NCI-H146 treated with DMSO at 0.1 percent for 48 hours (cell line): ENCODE measurements around the gene SBNO2.
"Not testable (repeated sequence)": the region's sequence is repeated elsewhere in the genome, so short reads cannot be mapped to it uniquely, and the experiment has no call there.

Experiments used
- DNase-seq: peaks from one replicate; lab custom pipeline; 2025; ENCODE audit not compliant: unreplicated experiment; lab: John Stamatoyannopoulos, UW

The SBNO2 gene

DNA sequence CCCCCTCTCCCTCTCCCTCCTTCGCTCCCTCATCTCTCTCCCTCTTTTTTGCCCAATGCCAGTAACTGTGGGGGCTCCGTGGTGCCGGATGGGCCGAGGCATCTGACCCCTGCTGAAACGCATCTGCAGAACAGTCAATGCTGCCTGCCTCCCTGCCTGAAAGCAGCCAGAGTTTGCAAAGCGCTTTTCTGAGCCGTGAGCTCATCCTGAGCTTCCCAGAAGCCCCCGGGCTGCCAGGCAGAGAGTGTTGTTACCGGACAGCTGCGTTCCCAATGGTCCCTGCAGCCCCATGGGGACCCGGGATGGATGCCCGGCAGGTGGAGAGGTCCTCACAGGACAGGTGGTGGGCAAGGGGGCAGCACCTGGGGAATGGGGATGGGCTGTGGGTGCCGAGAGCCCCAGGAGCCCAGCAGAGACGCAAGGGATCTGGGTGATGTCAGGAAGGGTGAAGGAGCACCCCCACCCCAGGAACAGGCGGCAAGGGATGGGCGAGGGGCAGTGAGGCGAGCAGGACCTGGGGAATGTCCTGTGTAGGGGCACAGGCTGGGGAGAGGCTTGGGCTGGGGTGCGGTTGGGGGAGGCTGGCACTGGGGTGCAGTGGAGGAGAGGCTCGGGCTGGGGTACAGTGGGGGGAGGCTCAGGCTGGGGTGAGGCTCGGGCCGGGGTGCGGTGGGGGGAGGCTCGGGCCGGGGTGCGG is 37.3 kb downstream of the SBNO2 start:
- peak; percentile 24 for DNase-seq

DNA sequence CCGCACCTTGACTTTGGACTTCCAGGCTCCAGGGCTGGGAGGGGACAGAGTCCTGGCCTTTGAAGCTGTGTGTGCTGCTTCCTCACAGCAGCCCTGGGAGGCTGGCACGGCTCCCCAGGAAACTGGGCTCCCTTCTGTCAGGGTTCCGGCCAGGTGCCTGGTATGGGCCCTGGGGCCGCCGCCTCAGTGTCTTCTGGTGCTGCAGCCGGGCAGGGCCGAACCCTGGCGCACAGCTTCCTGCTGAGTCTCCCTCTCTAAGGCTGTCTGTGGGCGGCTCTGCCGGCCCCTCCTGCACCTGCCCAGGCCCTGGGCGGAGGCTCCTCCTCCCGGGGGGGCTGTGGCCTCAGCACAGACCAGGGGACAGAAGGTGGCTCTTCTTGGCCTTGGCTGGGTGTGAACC is 37.9 kb downstream of the SBNO2 start:
- peak; percentile 24 for DNase-seq

DNA sequence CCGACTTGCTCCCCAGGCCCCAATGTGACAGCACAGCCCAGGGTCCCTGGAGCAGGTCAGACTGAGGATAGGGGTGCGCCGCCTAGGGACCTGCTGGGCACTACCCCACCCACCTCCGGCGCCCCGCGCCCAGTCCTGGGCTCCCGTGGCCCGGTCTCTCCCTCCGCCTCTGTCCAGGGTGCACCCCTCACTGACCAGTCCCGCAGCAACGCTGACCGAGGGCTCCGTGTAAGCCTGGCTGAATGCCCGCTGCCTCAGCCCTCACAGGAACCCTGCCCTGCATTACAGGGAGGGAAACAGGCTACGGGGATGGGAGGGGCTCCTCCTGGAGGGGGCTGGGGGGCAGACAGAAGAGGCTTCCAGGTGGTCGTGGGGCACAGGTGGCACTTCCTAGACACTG is 38.6 kb downstream of the SBNO2 start:
- DNase-seq, result no peak

DNA sequence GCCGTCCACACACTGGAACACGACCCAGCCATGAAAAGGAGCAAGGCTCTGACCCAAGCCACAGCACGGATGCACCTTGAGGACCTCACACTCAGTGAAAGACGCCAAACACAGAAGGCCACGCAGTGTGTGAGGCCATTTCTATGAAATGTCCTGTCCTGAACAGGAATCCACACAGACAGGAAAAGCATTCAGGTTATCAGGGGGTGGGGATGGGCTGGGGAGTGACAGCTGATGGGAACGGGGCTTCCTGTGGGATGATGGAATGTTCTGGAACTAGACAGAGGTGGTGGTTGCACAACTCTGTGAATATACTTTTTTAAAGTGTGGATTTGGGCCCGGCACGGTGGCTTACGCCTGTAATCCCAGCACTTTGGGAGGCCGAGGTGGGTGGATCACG is 39.6 kb downstream of the SBNO2 start:
- DNase-seq, result no peak

DNA sequence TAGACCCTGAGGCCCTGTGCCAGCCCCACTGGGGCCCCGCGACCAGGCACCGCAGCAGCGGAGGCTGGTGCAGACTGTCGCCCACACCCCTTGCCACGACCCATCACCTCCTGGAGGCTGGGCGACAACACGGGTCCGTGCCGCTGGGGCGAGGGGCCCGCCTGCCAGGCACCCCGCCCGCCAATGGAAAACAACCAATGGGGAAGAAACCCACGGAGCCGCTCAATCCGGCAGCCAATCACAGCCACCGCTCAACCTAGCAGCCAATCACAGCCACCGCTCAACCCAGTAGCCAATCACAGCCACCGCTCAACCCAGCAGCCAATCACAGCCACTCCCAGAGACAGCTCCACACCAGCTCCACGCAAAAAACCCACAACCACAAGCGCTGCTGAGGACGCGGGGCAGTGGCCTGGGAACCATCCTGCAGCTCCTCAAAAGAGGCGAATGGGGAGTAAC is 40.6 kb downstream of the SBNO2 start:
- DNase-seq, result no peak

DNA sequence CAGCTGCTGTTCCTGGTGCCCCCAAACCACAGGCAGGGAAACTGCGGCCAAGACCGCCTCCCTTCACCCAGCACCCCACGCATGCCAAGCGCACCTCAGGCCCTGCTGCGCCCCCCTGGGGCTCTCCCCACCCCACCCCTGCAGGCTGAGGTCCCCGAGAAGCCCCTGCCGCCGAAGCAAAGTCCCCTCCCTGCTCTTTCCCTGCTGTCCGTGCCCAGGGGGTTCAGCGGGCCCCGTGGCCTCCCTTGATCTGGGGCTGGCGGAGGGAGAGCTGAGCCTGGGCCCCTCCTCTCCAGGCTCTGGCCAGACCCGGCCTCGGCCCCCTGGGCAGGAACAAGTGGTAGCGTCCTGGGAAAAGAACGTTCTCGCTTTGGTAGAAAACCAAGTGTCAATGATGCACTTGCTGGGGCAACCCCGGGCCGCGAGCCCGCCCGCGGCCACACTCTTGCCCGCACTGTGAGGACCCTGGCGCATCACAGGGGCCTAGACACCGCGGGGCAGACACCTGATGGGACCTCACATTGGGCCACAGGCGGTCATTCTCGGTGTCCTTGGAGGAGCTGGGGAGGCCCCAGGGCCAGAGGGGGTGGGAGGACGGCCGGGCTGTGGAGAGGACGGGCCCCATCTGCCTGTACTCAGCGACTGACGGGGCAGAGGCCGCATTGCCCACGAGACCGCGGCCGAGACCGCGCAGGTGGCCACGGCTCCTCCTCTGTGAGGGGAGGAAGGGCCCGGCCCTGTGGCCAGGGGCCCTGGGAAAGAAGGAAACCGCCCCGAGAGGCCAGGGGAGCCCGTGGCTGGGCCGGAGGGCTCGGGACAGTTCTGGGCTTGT is 41.3 kb downstream of the SBNO2 start:
- no peak for DNase-seq

DNA sequence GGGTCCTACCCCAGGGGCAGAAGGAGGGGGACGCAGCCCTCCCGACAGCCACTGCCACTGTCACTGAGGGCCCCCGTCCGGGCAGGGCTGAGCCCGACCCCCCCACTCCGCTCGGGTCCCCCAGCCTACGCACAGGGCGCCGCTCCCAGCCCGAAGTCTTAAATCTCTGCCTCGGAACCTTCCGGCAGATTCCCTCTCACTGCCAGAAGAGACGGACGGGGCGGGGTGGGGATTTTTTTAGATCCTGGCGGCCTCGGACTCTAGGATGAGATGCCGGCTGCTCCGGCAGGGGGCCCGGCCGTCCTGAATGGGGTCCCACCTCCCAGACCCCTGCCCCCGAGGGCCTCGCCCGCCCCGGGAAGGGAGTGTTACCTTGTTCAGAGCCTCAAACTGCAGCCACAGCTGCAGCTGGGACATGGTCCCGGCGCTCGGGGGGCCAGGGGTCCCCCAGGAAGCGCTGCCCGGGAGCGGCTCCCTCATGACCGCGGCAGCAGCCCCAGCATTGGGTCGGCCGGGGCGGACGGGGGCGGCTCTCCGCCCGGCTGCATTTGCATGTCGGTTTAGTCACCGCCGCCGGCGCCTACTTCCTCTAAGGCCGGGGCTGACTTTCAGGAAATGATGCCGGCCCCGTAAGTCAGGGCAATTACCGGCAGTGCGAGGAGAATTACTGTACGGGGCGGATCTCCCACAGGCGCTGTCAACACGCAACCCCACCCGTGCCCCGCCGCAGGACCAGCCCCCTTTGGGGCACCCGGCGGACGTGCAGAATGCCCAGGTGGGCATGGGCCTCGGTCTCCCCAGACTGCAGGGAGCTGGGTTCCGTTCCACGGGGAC is 42.1 kb downstream of the SBNO2 start:
- DNase-seq, result no peak

DNA sequence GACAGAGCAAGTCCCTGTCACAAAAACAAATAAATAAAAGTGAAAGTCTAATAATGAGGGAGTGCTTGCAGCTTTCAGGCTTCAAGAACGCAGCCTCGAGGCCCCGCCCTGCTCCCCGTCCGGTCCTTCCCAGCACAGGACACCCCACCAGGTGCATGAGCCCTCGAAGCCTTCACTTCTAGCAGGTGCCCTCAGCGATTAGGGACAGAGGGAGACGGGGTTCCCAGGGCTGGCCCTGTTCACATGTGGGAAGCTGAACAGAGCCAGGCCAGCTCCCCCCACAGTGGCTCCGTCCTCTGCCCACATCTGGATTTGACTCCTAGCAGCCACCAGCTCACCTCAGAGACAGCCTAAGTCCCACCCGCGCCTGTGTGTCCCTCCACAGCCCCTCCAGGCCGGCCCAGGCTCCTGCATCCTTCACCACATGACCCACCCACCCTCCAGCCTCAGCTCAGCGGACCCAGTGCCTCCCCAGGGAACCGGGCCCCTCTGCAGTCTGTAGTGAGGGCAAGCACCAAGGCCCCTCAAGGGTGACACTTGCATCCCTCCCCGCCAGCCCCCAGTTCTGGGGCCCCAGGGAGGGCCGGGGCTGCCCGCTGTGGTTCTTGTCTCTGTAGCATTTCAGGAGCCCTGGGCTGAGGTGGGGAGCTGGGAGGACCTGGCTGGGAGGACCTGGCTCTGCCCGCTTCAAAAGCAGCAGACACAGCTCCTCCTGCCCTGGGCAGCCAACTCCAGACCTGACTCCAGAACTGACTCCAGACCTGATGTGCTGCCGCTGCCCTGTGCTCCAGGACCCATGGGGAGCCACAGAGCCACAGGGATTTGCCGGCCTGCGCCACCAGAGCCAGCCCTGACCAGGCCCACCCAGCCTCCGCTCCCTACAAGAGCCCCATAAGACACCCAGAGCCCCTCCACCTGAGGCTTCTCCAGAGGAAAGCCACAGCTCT is 43.0 kb downstream of the SBNO2 start:
- no peak for DNase-seq

DNA sequence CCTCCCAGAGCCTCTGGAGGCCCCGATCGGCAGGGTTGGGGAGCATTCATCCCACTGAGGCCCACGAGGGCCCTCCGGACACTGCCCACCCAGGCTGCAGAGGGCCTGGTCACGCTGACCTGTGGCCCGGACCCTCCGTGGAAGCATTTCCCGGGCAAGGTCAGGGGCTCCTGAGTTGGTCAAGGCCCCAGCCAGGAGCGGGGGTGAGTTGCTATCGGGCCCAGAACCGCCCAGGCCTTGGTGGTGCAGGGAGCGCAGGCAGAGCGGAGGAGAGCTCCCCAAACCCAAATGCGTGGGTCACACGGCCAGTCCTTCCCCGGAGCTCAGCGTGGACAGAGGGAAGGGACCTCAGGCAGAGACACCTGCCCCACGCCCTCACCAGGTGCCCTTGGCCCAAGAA is 44.5 kb downstream of the SBNO2 start:
- no peak for DNase-seq

DNA sequence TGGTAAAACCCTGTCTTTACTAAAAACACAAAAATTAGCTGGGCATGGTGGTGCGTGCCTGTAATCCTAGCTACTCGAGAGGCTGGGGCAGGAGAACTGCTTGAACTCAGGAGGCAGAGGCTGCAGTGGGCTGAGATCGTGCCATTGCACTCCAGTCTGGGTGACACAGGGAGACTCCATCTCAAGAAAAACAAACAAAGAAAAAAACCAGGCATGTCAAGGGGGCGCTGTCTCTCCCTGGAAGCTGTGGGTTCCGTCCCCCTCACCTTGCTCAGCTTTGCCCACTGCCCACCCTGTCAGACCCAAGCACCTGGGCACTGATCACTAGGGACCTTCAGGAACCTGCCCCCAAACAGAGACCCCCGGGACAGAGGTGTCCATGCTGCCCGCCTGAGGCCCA is 45.0 kb downstream of the SBNO2 start:
- not testable (repeated sequence) for DNase-seq

DNA sequence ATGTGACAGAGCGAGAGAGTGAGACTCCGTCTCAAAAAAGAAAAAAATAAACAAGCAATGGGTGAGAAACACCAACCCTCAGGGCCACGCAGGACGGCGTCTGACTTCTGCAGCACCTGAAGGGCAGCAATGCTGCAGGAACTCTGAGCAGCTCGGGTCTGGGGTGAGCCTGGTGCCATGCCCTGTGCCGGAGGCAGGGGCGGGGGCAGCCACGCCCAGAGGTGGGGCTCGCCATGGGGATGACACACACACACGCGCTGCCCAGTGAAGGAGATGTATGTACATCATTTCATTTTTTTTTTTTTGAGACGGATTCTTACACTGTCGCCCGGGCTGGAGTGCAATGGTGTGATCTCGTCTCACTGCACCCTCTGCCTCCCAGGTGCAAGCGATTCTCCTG is 46.0 kb downstream of the SBNO2 start:
- no peak for DNase-seq

DNA sequence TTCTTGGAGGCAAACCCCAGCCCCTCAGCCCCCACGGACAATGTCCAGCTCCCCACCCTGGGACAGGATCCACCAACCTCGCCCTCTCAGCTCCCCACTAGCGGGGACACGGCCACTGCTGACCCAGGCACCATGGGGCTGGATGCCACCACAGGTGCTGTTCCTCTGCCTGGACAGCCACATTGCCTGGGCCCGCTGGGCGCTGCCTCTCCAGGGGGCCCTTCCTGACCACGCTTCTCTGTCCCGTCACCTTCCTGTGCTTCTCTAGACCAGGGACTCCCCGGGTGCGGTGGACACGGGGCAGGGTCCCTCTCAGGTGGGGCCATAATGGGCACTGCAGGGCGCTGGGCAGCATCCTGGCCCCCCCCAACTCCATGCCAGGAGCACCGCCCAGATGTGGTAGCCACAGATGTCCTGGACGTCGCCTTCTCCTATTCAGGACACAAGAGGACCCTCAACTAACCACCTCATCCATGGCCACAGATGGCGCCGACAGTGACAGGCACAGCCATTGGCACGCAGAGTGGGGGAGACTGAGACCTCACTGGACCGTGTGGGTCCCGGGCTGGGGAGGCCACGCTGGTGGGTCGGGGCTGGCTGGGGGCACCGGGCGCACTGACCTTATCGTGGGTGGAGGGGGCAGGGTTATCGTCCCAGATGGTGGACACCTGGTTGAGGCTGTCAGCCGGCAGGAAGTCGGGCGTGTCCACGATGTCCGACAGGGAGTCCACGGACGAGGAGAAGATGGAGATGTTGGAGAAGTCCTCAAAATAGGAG is 46.9 kb downstream of the SBNO2 start:
- DNase-seq, result no peak

DNA sequence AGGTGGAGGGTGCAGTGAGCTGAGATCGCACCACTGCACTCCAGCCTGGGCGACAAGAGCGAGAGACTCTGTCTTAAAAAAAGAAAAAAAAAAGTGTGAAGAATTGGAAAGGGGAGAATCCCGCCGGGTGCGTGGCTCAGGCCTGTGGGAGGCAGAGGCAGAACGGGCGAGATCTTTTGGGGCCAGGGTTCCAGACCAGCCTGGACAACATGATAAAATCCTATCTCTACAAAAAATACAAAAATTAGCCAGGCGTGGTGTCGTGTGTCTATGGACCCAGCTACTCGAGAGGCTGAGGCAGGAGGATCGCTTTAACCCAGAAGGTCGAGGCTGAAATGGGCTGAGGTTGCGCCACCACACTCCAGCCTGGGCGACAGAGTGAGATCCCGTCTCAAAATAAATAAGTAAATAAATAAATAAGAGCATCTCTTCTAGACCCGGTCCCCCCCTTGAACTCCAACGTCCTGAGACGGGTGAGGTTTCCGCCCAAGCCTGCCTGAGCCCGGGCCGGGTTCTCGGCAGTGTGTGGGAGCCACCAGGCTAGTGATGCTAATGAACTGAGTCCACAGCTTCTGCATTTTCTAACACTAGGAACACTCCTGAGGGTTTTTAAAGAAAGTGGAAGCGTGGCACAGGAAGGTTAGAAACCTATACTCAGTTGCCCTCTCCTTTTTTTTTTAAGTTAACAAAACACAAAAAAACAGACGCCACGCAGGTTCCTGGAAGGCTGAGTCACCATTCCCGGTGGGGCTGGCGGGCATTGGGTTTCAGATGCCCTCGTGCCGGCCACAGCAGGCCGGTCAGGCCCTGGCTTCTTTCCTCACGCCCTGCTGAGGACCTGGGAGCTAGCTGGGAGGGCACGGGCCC is 48.2 kb downstream of the SBNO2 start:
- no peak for DNase-seq

DNA sequence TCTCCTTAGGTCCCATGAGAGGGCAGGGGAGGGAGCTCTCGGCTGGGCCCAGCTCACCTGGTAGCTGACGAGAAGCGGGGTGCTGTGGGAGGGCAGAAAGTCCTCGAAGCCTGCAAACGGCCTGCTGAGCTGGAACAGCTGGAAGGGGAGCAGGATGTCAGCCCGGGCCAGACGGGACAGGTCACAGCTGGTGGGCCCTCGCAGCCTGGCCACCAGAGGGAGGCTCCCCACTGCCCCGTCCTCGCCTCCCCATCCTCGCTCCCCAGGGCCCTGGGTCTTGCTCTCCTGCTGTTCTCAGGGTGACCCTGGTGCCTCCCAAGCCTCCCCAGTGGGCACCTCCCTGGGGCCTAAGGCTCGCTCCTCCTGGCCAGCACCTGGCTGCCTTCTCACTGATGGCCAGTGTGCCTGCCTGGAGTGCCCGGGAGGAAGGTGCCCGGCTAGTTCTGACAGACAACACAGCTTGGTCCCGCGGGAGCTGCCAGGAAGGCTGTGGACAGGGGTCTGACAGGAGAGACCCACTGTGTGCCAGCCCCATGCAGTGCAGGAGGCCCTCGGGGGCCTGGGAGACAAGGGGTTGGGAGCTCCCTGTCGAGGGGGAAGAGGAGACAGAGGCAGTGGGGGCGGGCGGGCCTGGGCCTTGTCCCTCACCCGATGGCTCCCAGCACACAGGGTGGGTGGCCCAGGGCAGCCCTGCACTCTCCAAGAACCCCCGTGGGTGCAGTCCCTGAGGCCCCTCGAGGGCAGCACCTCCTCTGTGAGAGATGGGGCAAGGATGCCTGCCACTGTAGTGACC is 50.0 kb downstream of the SBNO2 start:
- DNase-seq, result no peak

DNA sequence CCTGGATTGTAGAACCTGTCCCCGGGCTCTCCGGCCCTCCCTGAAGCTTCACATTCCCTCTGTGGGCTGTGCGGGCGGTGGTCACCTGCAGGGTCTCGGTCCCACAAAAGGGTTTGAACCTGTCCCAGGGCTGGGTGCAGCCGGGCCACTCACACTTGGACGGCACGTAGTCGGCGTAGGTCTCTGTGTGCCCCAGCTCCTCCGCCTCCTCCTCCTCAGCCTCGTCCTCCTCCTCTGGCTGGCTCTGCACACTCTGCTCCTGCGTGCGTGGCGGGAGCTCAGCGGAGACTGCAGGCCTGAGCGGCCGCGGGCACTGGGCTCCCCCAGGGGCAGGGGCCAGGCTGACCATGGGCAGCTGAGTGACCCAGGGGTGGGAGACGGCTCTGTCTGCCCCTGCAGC is 50.7 kb downstream of the SBNO2 start:
- DNase-seq, result no peak

DNA sequence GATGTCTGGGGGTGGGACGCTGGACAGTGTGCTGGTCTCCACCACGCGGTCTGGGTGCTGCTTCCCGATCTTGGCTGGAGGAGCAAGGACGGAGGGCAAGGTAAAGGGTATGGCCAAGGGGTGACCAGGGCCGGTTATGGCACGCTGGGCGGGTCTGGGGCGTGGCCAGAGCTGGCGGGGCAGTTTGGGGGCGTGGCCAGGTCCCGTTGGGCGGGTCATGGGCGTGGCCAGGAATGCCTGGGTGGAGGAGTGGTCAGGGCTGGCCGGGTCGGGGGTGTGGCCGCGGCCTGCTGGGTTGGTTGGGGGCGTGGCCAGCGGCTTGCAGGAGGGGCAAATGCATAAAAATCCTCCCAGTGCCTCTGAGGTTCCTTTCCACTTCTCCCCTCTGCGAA is 51.1 kb downstream of the SBNO2 start:
- DNase-seq, result no peak

DNA sequence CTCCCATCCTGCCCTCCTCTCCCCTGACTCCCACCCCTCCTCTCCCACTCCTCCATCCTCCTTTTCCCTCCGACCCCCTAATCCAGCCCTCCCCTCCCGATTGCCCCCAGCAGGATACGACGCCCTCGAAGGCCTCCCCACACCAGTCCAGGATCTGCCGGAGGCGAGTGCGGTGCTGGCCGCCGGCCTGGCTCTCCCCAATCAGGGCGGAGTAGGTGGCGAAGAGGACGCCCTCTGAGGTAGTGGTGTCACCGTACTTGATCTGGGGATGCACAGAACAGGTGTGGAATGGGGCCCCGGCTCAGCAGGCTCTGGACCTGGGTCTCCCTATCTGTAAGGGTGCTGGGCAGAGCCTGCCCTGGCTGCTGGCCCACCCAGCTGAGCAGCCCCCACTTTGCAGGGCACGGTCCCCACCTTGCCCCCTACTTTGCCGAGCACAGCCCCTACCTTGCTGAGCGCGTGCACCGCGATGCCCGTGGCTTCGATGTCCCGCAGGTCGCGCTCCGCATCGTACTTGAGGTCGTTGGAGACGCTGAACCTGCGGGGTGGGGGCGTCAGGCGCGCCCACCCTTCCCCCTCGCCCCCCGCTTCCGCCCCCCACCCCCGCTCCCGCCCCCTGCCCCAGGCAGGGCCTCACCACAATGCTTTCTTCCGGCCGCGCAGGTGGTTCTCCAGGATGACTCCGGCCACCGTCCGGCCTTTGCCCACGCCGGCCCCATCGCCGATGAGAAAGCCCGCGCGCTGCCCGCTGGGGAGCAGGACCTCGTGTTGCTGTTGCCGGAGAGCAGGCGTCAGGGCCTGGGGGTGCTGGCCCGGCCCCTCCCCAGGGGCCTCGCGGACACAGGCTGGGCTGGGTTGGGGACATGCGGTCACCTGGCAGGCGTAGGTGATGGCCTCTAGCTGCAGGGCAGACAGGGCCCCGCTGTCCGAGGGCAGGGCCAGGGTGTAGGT is 51.8 kb downstream of the SBNO2 start:
- DNase-seq, result no peak
